Fibroblast of peridontal ligament (primary cell): ENCODE measurements around the gene EDEM1.
"Not testable (repeated sequence)": the region's sequence is repeated elsewhere in the genome, so short reads cannot be mapped to it uniquely, and the experiment has no call there.

Experiments
- DNase-seq: peaks from one replicate; pipeline ENCODE4 v3.0.0-alpha.2; 2010; ENCODE audit errors: extremely low read depth

The EDEM1 gene

GRCh38 chr3:5232570-5232969 is 45.1 kb downstream of the EDEM1 start:
- no peak for DNase-seq

DNA sequence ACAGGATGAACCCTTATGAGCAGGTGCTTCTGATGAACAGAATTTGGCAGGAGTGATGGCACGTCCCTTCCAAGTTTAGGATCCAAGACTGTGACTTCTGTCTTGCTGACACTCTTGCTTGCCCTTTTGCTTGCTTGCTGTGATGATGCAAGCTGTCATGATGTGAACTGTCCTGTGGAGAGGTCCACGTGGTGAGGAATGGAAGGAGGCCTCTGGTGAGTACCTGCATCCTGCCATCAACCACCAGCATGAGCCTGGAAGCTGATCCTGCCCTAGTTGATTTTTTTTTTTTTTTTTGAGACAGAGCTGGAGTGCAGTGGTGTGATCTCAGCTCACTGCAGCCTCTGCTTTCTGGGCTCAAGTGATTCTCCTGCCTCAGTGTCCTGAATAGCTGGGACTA is 45.5 kb downstream of the EDEM1 start:
- no peak for DNase-seq

GRCh38 chr3:5235655-5236054 is 48.1 kb downstream of the EDEM1 start:
- DNase-seq = no peak

- no peak for DNase-seq
Measured at GRCh38 chr3:5238545-5238944, 51.0 kb downstream of the EDEM1 start.

- no peak for DNase-seq
Measured at GRCh38 chr3:5239602-5240001, 52.1 kb downstream of the EDEM1 start.

DNA sequence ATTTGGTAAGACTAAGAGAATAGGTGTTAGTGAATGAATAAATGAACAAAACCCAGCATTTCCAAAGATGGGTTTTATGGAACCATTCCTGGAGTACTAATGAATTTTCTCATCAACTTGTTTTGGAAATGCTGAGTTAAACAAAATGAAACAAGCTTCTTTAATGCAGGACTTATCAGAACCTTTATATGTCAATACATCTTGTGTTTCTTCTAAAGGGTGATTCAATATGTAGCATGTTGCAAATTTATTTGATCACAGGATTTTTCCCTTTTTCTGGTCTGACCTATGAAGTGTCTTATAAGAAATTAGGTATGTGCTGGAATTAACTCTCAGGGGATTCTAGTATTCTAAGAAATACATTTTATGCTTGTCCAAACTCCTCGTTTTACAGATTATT is 53.2 kb downstream of the EDEM1 start:
- DNase-seq = no peak

DNA sequence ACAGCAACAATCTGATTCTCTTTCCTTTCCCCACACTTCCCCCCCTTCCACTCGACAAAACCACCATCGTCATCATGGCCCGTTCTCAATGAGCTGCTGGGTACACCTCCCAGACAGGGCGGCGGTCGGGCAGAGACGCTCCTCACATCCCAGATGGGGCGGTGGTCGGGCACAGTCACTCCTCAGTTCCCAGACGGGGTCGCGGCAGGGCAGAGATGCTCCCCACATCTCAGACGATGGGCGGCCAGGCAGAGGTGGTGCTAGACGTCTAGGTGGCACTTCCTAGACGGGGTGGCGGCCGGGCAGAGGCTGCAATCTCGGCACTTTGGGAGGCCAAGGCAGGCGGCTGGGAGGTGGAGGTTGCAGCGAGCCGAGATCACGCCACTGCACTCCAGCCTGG is 55.3 kb downstream of the EDEM1 start:
- not testable (repeated sequence) for DNase-seq

DNA sequence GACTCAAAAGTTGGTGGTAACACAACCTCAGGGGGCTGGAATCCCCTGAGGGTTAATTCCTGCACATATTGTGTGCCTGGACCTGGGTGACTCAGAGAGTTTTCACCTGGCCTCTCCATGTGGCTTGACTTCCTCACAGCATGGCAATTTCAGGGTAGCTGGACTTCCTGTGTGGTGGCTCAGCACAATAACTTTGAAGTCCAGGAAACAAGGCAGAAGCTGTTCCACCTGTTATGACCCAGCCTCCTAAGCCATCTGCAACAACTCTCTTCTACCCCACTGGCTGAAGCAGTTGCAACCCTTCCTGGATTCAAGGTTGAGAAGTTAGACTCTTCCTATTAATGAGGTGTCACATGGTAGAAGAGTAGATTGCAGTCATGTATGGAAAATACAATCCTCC is 58.4 kb downstream of the EDEM1 start:
- DNase-seq = no peak

DNA sequence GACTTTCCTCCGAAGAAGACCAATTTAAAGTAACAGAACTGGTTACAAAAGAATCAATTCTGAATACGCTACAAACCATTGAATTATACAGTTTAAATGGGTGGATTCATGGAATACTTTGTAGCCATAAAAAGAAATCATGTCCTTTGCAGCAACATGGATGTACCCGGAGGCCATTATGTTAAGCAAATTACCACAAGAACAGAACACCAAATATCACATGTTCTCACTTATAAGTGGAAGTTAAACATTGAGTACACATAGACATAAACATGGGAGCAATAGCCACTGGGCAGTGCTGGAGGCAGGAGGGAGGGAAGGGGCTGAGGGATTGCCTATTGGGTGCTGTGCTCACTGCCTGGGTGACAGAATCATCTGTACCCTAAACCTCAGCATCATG is 61.3 kb downstream of the EDEM1 start:
- DNase-seq = no peak

DNA sequence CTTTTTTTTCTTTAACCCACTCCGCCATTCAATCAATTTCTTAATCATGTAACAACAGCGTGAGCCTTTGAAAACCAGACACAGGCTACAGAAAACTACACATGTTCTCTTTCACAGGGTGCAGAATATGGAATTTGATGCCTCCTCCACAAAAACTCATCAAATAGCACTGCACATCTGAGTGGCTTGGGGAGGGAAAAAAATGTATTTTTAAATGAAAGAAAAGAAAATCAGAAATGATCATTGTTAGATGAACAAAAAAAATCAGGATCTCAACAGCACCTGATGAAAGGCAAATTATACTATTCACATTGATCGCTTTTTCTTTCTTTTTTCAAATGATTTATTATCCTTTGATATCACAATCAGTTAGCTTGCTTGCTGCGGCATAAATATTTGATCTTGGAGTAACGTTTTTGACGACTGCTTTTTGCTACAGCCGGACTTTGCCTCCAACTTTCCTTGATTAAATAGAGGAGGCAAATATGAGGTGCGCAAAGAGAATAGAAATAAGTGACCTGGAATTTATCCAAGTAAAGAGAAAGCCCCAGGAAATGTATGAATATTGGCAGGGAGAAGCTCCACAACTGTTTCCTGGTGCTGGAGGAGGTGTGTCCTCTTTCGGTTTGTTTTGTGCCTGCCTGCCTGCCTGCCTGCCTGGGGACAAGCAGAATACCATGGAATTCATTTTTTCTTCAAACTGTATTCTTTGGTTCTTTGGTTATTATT is 63.1 kb downstream of the EDEM1 start:
- peak; percentile 11 for DNase-seq

DNA sequence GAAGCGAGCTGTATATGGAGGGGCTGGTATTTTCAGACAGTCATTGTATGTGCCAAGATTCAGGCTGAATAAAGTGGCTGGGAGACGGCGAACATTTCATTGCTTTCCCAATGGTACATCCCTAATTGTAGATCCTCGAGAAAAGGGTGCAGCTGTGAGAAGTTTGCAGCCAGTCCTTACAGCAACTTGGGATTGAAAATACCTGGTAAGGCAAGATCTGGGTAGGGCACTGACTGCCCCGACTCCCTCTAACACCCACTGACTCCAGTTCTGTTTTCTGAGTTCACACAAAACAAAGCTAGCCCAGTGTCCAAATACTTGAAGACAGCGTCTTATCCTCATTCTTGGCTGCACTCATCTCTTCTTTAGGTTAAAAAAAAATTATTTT is 63.7 kb downstream of the EDEM1 start:
- DNase-seq = no peak

DNA sequence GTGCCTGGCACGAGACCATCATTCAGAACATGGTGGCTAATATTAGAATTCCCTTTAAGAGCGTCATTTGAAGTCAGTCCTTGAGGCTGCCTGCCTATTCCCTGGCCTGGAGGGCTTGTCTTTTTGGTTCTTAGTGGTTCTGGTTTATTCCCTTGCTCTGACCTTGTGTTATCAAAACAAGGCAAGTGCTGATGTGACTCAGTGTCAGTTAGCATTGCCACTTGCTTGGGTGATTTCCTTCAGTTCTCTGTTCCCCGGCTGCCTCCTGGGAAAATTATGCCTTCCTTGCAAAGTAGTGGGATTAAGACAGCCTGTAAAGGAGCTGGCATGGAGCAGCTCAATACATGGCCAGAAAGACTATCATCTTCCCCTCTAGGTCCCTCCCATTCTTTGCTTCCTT is 64.6 kb downstream of the EDEM1 start:
- no peak for DNase-seq

- DNase-seq = no peak
Measured at GRCh38 chr3:5254281-5255048, 67.0 kb downstream of the EDEM1 start.

DNA sequence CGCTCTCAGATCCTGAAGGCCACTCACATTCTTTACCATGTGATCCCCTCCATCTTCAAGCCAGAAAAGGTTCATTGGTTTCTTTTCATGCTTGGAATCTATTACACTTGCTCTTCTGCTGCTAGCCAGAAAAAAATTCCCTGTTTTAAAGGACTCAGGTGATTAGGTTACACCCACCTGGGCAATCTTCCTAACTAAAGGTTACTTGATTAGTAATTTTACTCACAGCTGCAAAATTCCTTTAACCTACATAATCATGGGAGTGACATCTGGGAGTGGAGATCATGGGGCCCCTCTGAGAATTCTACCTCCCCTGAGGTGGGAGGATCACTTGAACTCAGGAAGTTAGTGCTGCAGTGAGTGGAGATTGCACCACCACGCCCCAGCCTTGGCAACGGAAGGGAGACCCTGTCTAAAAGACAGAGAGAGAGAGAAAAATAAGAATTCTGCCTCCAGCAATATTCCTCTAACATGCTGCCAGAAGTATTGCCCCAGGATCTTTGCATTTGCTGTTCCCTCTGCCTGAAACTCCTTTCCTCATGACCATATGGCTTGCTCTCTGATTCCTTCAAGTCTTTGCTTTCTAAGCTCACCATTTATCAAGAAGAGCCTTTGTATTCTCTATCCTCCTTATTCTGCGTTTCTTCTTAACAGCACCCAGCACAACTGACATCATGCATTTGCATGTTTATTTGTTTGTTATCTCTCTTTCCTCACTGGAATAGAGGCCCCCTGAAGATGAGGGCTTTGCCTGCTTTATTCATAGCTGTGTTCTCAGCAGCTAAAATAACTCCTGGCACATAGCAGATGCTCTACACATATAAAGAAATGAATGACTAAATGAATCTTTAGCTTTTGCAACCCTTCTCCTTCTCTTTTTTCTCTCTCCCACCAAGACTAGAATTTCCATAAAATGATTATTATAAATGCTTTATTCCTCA is 68.2 kb downstream of the EDEM1 start:
- no peak for DNase-seq

DNA sequence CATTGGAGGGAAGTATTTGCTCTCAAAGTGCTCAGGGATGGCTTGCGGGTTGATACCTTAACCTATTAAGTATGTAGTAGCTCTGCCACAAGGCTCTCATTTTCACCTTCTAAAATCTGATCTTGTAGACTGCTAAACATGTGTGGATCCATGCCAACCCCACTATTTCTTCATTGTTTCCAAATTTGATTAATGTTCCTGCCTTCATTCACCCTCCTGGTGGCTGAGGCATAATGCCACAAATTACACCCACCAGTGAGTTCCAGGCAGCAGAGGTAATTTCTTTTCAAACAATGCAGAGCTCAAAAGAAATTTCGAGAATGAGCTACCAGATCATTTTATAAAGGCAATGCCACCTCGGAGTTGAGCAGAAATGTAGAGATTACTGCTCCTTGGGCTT is 71.0 kb downstream of the EDEM1 start:
- DNase-seq = no peak

DNA sequence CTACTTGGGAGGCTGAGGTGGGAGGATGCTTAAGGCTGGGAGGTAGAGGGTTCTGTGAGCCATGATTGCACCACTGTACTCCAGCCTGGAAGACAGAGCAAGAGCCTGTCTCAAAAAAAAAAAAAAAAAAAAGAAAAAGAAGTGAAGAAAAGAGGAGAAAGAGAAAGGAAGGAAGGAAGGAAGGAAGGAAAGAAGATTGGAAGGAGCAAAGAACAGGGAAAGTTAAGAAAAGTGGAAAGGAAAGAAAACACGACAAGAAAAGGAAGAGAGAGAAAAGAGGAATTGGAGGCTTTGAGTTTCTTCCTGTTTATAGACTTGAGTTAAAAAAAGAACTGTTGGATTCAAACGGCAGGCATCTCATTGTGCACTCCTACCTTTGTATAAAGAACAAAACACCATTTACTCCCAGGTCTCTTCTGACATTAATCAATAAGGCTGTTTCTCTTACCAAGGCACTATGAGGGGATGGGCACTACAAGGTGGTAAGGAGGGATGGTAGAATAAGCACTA is 73.5 kb downstream of the EDEM1 start:
- DNase-seq = no peak

- DNase-seq = no peak
Measured at GRCh38 chr3:5262507-5262906, 75.0 kb downstream of the EDEM1 start.

GRCh38 chr3:5264093-5264600 is 76.6 kb downstream of the EDEM1 start:
- no peak for DNase-seq

- no peak for DNase-seq
Measured at GRCh38 chr3:5264896-5265770, 77.6 kb downstream of the EDEM1 start.

DNA sequence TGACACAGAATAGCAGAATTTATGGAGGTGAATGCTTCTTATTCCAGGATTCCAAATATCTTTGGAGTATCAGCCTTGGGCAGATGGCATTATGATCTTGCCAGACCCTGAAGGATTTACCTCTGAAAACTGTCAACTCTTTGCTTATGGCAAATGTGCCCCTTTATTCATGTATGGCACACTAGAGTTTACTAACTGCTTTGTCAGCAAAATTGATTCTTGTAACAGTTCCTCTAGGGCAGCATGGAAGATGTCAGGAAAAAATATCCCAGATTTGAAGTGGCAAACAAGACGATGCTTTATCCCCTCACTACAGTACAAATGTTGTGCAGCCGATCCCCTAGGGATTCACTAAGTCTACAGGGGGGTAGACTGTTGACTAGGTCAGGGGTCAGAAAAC is 79.7 kb downstream of the EDEM1 start:
- no peak for DNase-seq

GRCh38 chr3:5267889-5268288 is 80.4 kb downstream of the EDEM1 start:
- DNase-seq = no peak
